ENCODE data around the gene LRCH3. TPM values are rescaled to one million over a fixed set of nuclear protein-coding genes. Genes with fewer than 3 reads are reported as not detected.
A peak's percentile ranks its signal among the peaks of the same experiment; 100 is the strongest.

LRCH3 gene
- total RNA-seq, 4 donors from 2014 or later: 47.3 to 74.1 (median 70.6) TPM

- TF ChIP-seq CTCF (IDR thresholded peaks at IDR 0.05): no peak
- no peak for TF ChIP-seq POLR2A (IDR thresholded peaks at IDR 0.05)
- no peak for TF ChIP-seq EP300 (IDR thresholded peaks at IDR 0.05)
- H3K27me3 ChIP-seq: no peaks in the 10 kb centered on the region
- H3K27ac ChIP-seq: peak overlapping the region in 3 of 4 donors; percentile 95 to 99 (median 99)
- H3K4me1 ChIP-seq: peaks cover 0 to 34% (median 21%) of the 10 kb centered on the region in 4 donors
- no peak for DNase-seq (ENCODE audit: low spot score in 2 of 2)
- 70 to 79% methylated on average over 1 of the region's 1 CpG for WGBS, 2 donors
- no peaks in the 10 kb centered on the region for H3K9me3 ChIP-seq
- H3K4me3 ChIP-seq: no peak overlapping the region
- H3K36me3 ChIP-seq: no peaks in the 10 kb centered on the region
Observed at GRCh38 chr3:197790033-197790432, 1.0 kb upstream of the LRCH3 start.

GRCh38 chr3:197791892-197792647 is 1.0 kb downstream of the LRCH3 start:
- Histone ChIP-seq H3K9me3 (no peaks in the 10 kb centered on the region), H3K4me1 (peaks cover 0 to 38% (median 22%) of the 10 kb centered on the region in 4 donors), H3K36me3 (no peaks in the 10 kb centered on the region), H3K27ac (peak overlapping the region; percentile 90 to 99 (median 97)), H3K4me3 (peak overlapping the region; percentile 77 to 96 (median 85)), H3K27me3 (no peaks in the 10 kb centered on the region)
- DNase-seq (ENCODE audit: low spot score in 2 of 2): peak in 1 of 2 donors; percentile 16
- TF ChIP-seq CTCF (IDR thresholded peaks at IDR 0.05): no peak
- no peak for TF ChIP-seq POLR2A (IDR thresholded peaks at IDR 0.05)
- no peak for TF ChIP-seq EP300 (IDR thresholded peaks at IDR 0.05)
- 13% methylated on average over 25 of the region's 25 CpGs for WGBS, 2 donors

GRCh38 chr3:197793247-197793646 is 2.2 kb downstream of the LRCH3 start:
- no peaks in the 10 kb centered on the region for H3K36me3 ChIP-seq
- DNase-seq (ENCODE audit: low spot score in 2 of 2): no peak
- H3K4me1 ChIP-seq: peaks cover 0 to 43% (median 22%) of the 10 kb centered on the region in 4 donors
- WGBS, 2 donors: 17 to 23% methylated on average over 2 of the region's 2 CpGs
- no peaks in the 10 kb centered on the region for H3K9me3 ChIP-seq
- no peak overlapping the region for H3K4me3 ChIP-seq
- H3K27ac ChIP-seq: peak overlapping the region in 2 of 4 donors; percentile 99
- no peaks in the 10 kb centered on the region for H3K27me3 ChIP-seq
- TF ChIP-seq EP300 (IDR thresholded peaks at IDR 0.05) (no peak), POLR2A (IDR thresholded peaks at IDR 0.05) (no peak), CTCF (IDR thresholded peaks at IDR 0.05) (no peak)

- H3K27me3 ChIP-seq: no peaks in the 10 kb centered on the region
- H3K9me3 ChIP-seq: no peaks in the 10 kb centered on the region
- no peak overlapping the region for H3K4me3 ChIP-seq
- peaks cover 0 to 52% (median 26%) of the 10 kb centered on the region in 4 donors for H3K4me1 ChIP-seq
- H3K27ac ChIP-seq: peak overlapping the region in 2 of 4 donors; percentile 99
- DNase-seq (ENCODE audit: low spot score in 2 of 2): no peak
- TF ChIP-seq POLR2A (IDR thresholded peaks at IDR 0.05) (no peak), CTCF (IDR thresholded peaks at IDR 0.05) (no peak)
- 85 to 93% methylated on average over 1 of the region's 1 CpG for WGBS, 2 donors
- no peaks in the 10 kb centered on the region for H3K36me3 ChIP-seq
Observed at GRCh38 chr3:197794115-197794514, 3.1 kb downstream of the LRCH3 start.

GRCh38 chr3:197795200-197795599 is 4.1 kb downstream of the LRCH3 start:
- Histone ChIP-seq H3K27me3 (no peaks in the 10 kb centered on the region), H3K27ac (peak overlapping the region in 1 of 4 donors; percentile 99), H3K4me3 (no peak overlapping the region), H3K9me3 (no peaks in the 10 kb centered on the region), H3K4me1 (peaks cover 0 to 56% (median 27%) of the 10 kb centered on the region in 4 donors), H3K36me3 (no peaks in the 10 kb centered on the region)
- 94 to 100% methylated on average over 1 of the region's 1 CpG for WGBS, 2 donors
- no peak for DNase-seq (ENCODE audit: low spot score in 2 of 2)
- no peak for TF ChIP-seq POLR2A (IDR thresholded peaks at IDR 0.05)
- TF ChIP-seq EP300 (IDR thresholded peaks at IDR 0.05): peak in 1 of 2 donors; percentile 27

All from tibial nerve (tissue), 4 donors.